Measurements from ENCODE around the gene EN2. TPM values are rescaled to one million over a fixed set of nuclear protein-coding genes. Genes with fewer than 3 reads are reported as not detected.

Gene EN2
- total and polyA plus RNA-seq, 2 of the 4 experiments (the other 2 are of a cell fraction): not detected

GRCh38 chr7:155431231-155431630 lies 26.7 kb upstream of the EN2 start:
- ATAC-seq (ENCODE audit: low read depth) (no peak), DNase-seq (no peak)
- H4K5ac ChIP-seq (ENCODE audit: low read depth, low read length): no peak overlapping the region
- H3K56ac ChIP-seq (ENCODE audit: extremely low read depth, insufficient read depth, low read length): no peak overlapping the region
- H3K9me3 ChIP-seq (ENCODE audit: control insufficient read depth, insufficient read depth, low read length): no peaks in the 10 kb centered on the region
- in situ Hi-C loops (cut with MboI; ENCODE audit: low sequenced_read_pairs): no loop called here
- H2AK5ac ChIP-seq (ENCODE audit: low read depth, low read length): no peak overlapping the region
- H4K8ac ChIP-seq (ENCODE audit: low read depth in 2 of 2, low read length in 2 of 2): no peak overlapping the region
- no peak overlapping the region for H3K23ac ChIP-seq (ENCODE audit: low read depth, low read length)
- 52% methylated on average over 8 of the region's 12 CpGs; no CpG with 5 or more reads in 1 of the 2 experiments for WGBS, 2 experiments (ENCODE audit: extremely low coverage in 2 of 2, insufficient read length in 1 of 2)
- no peak overlapping the region for H2BK20ac ChIP-seq (ENCODE audit: low read depth, low read length)
- TF ChIP-seq, protein P1, sequence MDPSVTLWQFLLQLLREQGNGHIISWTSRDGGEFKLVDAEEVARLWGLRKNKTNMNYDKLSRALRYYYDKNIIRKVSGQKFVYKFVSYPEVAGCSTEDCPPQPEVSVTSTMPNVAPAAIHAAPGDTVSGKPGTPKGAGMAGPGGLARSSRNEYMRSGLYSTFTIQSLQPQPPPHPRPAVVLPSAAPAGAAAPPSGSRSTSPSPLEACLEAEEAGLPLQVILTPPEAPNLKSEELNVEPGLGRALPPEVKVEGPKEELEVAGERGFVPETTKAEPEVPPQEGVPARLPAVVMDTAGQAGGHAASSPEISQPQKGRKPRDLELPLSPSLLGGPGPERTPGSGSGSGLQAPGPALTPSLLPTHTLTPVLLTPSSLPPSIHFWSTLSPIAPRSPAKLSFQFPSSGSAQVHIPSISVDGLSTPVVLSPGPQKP (IDR thresholded peaks at IDR 0.05; ENCODE audit: borderline replicate concordance, low read depth, low read length): no peak
- TF ChIP-seq NFE2L2 (IDR thresholded peaks at IDR 0.05; ENCODE audit: low read depth, low read length): no peak
- no peak for TF ChIP-seq USF2 (IDR thresholded peaks at IDR 0.05; ENCODE audit: low read depth, low read length)
- H3K27ac ChIP-seq (ENCODE audit: insufficient read depth, low read length): no peak overlapping the region
- H2BK120ac ChIP-seq (ENCODE audit: low read depth, low read length): no peak overlapping the region
- ChIA-PET POLR2A (ENCODE audit: unreplicated experiment) (interaction anchor here (0.5 kb wide), 1 partner anchor 20 kb away, joined by 3 read pairs; no protein-coding TSS in a partner anchor), CTCF (no interaction called here)
- no peaks in the 10 kb centered on the region for H3K36me3 ChIP-seq (ENCODE audit: control insufficient read depth, insufficient read depth, low read length)
- H2AK9ac ChIP-seq (replicated peaks; ENCODE audit: low read depth, low read length, poor library complexity): no peak overlapping the region
- H3K9me1 ChIP-seq (ENCODE audit: insufficient read depth, low read length): no peaks in the 10 kb centered on the region; the same call in 1 of the 2 replicates
- no peak overlapping the region for H3K9ac ChIP-seq (ENCODE audit: low read depth, low read length)
- no peak overlapping the region for H3K4ac ChIP-seq (ENCODE audit: low read depth, low read length)
- no peak overlapping the region for H3K4me3 ChIP-seq (ENCODE audit: insufficient read depth, low read depth, low read length)
- no peak overlapping the region for H3K18ac ChIP-seq (ENCODE audit: low read depth, low read length)
- H4K91ac ChIP-seq (ENCODE audit: insufficient read depth, low read depth, low read length): no peak overlapping the region
- no peak overlapping the region for H2BK5ac ChIP-seq (ENCODE audit: low read depth, low read length, poor library complexity, severe bottlenecking)
- no peaks in the 10 kb centered on the region for H3K79me1 ChIP-seq (ENCODE audit: low read depth in 1 of 2, low read length in 2 of 2)
- no peak overlapping the region for H2BK15ac ChIP-seq (ENCODE audit: low read depth, low read length)
- no peaks in the 10 kb centered on the region for H4K20me1 ChIP-seq (ENCODE audit: insufficient read depth, low read length)
- H3K4me1 ChIP-seq (ENCODE audit: control insufficient read depth, insufficient read depth, low read length): no peaks in the 10 kb centered on the region
- no peaks in the 10 kb centered on the region; the same call in 1 of the 2 replicates for H3K27me3 ChIP-seq (ENCODE audit: control insufficient read depth, insufficient read depth, low read length)
- no peak overlapping the region for H2AFZ ChIP-seq (replicated peaks; ENCODE audit: low read length, poor library complexity)
- intact Hi-C loops (cut with micrococcal nuclease): no loop called here
- H3K4me2 ChIP-seq (ENCODE audit: low read depth, low read length): no peak overlapping the region
- no TSS peak for BruUV-seq (replicated peaks)
- H3K14ac ChIP-seq (replicated peaks; ENCODE audit: low read depth, low read length): no peak overlapping the region
- dilution Hi-C loops (cut with HindIII; ENCODE audit: low sequenced_read_pairs, unreplicated experiment): no loop called here
